Measurements from ENCODE around the gene CTNNBL1. TPM values are rescaled to one million over a fixed set of nuclear protein-coding genes. Genes with fewer than 3 reads are reported as not detected.
A peak's percentile ranks its signal among the peaks of the same experiment; 100 is the strongest.

Gene CTNNBL1
- total RNA-seq, 1 experiment from 2014 or later: 64.4 TPM

DNA sequence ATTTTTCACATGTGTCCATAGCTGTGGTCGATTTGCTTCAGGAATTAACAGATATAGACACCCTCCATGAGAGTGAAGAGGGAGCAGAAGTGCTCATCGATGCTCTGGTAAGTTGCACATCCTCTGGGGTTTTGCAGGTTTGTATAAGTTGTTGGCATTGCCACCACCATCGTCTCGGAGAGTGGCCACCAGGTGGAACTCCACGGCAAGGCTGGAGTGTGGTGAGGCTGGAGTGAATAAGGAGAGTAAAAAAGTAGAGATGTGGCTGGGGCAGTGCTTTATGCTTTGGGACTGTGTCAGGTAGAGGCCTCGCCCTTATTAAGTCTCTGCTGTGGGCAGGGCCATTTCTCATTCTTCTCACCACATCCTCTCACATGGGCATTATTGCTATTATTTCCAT lies 63.7 kb downstream of the CTNNBL1 start (continued):
- TF ChIP-seq CBFB (CRISPR knock-in tag; IDR thresholded peaks at IDR 0.05; ENCODE audit: low read depth) (no peak), MAX (CRISPR knock-in tag; IDR thresholded peaks at IDR 0.05) (no peak)

DNA sequence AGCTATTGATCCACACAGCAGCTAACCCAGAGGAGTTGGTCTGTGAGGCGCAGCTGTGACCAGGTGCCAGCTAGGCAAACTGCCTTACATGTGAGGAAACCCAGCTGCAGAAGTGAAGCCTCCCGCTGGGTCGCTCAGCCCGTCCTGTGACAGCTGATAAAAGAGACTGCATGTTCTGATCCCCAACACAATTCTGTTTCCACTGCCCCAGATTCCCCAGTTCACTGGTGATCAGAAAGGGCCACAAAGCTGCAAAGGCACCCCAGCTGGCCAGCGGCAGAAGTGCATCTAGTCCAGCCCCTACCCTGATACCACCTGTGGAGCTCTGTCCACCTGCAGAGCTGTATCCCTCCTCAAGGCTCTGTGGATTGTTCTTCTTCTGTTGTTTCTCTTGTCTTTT lies 64.5 kb downstream of the CTNNBL1 start:
- TF ChIP-seq, protein P1, sequence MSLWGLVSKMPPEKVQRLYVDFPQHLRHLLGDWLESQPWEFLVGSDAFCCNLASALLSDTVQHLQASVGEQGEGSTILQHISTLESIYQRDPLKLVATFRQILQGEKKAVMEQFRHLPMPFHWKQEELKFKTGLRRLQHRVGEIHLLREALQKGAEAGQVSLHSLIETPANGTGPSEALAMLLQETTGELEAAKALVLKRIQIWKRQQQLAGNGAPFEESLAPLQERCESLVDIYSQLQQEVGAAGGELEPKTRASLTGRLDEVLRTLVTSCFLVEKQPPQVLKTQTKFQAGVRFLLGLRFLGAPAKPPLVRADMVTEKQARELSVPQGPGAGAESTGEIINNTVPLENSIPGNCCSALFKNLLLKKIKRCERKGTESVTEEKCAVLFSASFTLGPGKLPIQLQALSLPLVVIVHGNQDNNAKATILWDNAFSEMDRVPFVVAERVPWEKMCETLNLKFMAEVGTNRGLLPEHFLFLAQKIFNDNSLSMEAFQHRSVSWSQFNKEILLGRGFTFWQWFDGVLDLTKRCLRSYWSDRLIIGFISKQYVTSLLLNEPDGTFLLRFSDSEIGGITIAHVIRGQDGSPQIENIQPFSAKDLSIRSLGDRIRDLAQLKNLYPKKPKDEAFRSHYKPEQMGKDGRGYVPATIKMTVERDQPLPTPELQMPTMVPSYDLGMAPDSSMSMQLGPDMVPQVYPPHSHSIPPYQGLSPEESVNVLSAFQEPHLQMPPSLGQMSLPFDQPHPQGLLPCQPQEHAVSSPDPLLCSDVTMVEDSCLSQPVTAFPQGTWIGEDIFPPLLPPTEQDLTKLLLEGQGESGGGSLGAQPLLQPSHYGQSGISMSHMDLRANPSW (CRISPR knock-in tag; conservative IDR thresholded peaks at IDR 0.05; ENCODE audit: low read depth): no peak
- TF ChIP-seq CTCF (IDR thresholded peaks at IDR 0.05): peak; percentile 32; the same call in 1 of the 2 replicates
- ATAC-seq (peak; percentile 97), DNase-seq (ENCODE audit: low spot score) (peak; percentile 70)
- H3K27me3 Mint-ChIP-seq (ENCODE audit: low read depth): no peaks in the 10 kb centered on the region
- ChIA-PET POLR2A (interaction anchor here (0.5 to 0.9 kb wide), 3 partner anchors 8 to 453 kb away, joined by 3 to 4 read pairs (median 3); partner anchors contain the start of gene CTNNBL1), CTCF (interaction anchor here (0.6 to 1.7 kb wide), 26 partner anchors 9 to 643 kb away, joined by 3 to 19 read pairs (median 4); no protein-coding TSS in a partner anchor)
- H3K9me3 Mint-ChIP-seq: no peaks in the 10 kb centered on the region
- H3K4me1 Mint-ChIP-seq: no peaks in the 10 kb centered on the region
- H3K36me3 Mint-ChIP-seq: no peaks in the 10 kb centered on the region; the same call in 1 of the 2 replicates
- no peak overlapping the region for H3K27ac Mint-ChIP-seq
- no peak overlapping the region for H3K4me3 Mint-ChIP-seq

- no peaks in the 10 kb centered on the region for H3K4me1 Mint-ChIP-seq
- no peaks in the 10 kb centered on the region; the same call in 1 of the 2 replicates for H3K36me3 Mint-ChIP-seq
- no peaks in the 10 kb centered on the region for H3K27me3 Mint-ChIP-seq (ENCODE audit: low read depth)
- H3K4me3 Mint-ChIP-seq: no peak overlapping the region
- CTCF ChIA-PET: interaction anchor here (0.6 to 1.7 kb wide), 21 partner anchors 8 to 642 kb away, joined by 3 to 19 read pairs (median 4); no protein-coding TSS in a partner anchor
- POLR2A ChIA-PET: no interaction called here
- ATAC-seq (no peak), DNase-seq (ENCODE audit: low spot score) (no peak)
- H3K9me3 Mint-ChIP-seq: no peaks in the 10 kb centered on the region
- H3K27ac Mint-ChIP-seq: no peak overlapping the region
- TF ChIP-seq MXD4 (CRISPR knock-in tag; IDR thresholded peaks at IDR 0.05; ENCODE audit: borderline replicate concordance): no peak
- no peak for TF ChIP-seq JUN (CRISPR knock-in tag; IDR thresholded peaks at IDR 0.05)
- TF ChIP-seq, protein P2, sequence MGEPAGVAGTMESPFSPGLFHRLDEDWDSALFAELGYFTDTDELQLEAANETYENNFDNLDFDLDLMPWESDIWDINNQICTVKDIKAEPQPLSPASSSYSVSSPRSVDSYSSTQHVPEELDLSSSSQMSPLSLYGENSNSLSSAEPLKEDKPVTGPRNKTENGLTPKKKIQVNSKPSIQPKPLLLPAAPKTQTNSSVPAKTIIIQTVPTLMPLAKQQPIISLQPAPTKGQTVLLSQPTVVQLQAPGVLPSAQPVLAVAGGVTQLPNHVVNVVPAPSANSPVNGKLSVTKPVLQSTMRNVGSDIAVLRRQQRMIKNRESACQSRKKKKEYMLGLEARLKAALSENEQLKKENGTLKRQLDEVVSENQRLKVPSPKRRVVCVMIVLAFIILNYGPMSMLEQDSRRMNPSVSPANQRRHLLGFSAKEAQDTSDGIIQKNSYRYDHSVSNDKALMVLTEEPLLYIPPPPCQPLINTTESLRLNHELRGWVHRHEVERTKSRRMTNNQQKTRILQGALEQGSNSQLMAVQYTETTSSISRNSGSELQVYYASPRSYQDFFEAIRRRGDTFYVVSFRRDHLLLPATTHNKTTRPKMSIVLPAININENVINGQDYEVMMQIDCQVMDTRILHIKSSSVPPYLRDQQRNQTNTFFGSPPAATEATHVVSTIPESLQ (CRISPR knock-in tag; IDR thresholded peaks at IDR 0.05): no peak
- no peak for TF ChIP-seq ZNF416 (CRISPR knock-in tag; IDR thresholded peaks at IDR 0.05)
- no peak for TF ChIP-seq NR2C2 (CRISPR knock-in tag; IDR thresholded peaks at IDR 0.05)
- TF ChIP-seq TP53 (CRISPR knock-in tag; IDR thresholded peaks at IDR 0.05): no peak
- TF ChIP-seq SMAD4 (CRISPR knock-in tag; IDR thresholded peaks at IDR 0.05): no peak
- TF ChIP-seq, protein P3, sequence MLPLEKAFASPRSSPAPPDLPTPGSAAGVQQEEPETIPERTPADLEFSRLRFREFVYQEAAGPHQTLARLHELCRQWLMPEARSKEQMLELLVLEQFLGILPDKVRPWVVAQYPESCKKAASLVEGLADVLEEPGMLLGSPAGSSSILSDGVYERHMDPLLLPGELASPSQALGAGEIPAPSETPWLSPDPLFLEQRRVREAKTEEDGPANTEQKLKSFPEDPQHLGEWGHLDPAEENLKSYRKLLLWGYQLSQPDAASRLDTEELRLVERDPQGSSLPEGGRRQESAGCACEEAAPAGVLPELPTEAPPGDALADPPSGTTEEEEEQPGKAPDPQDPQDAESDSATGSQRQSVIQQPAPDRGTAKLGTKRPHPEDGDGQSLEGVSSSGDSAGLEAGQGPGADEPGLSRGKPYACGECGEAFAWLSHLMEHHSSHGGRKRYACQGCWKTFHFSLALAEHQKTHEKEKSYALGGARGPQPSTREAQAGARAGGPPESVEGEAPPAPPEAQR (CRISPR knock-in tag; IDR thresholded peaks at IDR 0.05): no peak
- TF ChIP-seq USF2 (CRISPR knock-in tag; IDR thresholded peaks at IDR 0.05): no peak
- no peak for TF ChIP-seq EMX1 (CRISPR knock-in tag; IDR thresholded peaks at IDR 0.05)
- TF ChIP-seq GTF2I (CRISPR knock-in tag; conservative IDR thresholded peaks at IDR 0.05): no peak
- no peak for TF ChIP-seq RELA (CRISPR knock-in tag; IDR thresholded peaks at IDR 0.05; ENCODE audit: borderline replicate concordance)
- no peak for TF ChIP-seq CBFB (CRISPR knock-in tag; IDR thresholded peaks at IDR 0.05; ENCODE audit: low read depth)
- no peak for TF ChIP-seq CDX4 (CRISPR knock-in tag; IDR thresholded peaks at IDR 0.05; ENCODE audit: borderline replicate concordance)
- no peak for TF ChIP-seq ESRRA (CRISPR knock-in tag; IDR thresholded peaks at IDR 0.05; ENCODE audit: borderline replicate concordance)
Observed at GRCh38 chr20:37759052-37759553, 65.3 kb downstream of the CTNNBL1 start.
